Cerebellar nuclear complex (tissue), 1 donor: ENCODE results near the gene FNDC8.
A peak's percentile ranks its signal among the peaks of the same experiment; 100 is the strongest.
"Not testable (repeated sequence)": the region's sequence is repeated elsewhere in the genome, so short reads cannot be mapped to it uniquely, and the experiment has no call there.

ENCODE experiments used
- DNase-seq, 2 experiments: peaks; one replicate each; lab custom pipeline; 2025; lab: John Stamatoyannopoulos, UW

FNDC8 gene

DNA sequence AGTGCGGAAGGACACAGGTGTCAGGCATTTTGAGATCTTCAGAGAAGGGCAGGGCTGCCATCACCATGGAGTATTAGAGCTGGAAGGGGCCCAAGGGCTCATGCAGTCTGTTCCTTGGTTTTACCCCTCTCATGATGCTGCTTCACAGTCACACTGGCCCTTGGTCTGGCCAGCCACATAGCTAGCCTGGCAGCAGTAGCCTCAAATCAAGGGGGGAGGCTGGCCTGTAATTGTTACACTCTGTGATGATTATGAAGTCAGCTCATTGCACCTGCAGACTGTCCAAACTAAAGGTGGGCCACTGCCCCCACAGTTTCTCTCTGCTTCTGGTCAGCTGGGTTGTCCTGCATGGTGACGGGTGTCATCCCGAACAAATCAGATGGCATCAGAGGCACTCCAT, at the start of gene FNDC8:
TSS of gene FNDC8 (plus strand) at position 301 of the 400 bp plus-strand sequence. CDS start at position 380, 79 bp downstream.
- DNase-seq = no peak

DNA sequence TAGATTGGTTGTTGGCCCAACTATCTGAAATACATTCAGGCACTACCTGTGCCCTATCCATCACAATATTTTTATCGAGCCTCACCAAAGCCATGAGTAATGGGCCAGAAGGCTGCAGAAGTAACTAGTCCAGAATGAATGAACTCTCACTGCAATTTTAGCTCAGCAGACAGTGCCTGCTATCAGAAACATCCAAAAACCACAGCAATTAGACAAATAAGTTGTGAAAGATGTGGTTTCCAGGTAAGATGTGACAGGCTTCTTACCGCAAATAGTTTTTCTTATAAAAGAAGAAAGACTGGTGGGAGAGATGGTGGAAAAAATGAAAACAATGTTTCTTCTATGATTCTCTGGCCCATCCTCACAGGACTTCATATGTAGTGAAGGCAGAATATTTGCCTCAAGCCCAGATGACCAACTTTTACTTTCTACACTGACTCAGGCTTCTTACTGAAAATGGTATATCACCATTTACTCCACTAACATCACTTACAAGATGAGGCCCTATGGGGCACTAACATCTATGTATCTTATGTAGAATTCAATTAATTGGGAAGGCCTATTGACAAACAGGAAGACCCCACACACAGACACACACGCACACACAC, 48.1 kb upstream of the FNDC8 start:
- no peak for DNase-seq

- no peak for DNase-seq
These were observed 47.3 kb upstream of the FNDC8 start for GRCh38 chr17:35073991-35074627.

DNA sequence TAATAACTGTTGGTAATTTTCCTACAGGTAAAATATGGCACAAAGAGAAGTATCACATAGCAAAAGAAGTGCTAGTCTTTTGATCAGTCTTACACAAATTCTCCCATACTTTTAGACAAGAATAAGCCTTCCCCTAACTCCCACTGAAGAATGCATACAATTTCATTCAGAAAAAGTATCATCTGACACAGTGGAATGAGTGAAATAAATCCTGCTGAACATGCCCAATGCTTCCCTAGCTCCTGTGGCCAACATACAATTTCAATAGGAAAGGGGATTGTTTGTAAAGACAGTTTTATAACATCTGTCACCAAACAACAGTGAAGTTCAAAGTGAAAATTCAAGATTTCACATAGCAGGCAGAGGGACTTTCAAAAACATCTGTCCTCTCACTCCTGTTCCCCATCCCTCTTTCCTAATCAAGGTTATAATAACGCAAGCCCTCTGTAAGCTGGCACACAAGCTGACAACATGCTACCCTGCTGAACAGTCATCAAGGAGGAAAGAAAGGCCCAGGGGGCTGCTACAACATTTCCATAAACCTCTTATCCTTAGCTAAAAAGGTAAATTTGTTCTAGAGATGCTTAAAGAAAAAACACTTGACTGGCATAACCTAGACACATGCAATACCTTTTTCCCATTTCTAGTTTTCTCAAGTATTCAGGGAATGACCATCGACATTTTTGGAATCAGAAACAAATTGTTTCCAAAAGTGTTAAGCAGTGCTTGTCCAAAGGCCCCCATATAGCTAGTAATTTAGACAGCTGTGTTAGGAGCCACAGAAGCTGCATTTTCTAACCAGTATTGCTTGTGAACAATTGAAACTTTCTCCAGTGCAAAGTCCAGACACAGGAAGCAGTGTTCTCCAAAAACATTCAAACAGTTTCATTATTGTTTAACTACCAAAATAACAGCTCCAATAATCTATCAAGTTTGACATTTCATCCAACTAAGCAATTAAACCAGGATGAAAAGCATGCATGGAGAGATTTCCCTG, 46.4 kb upstream of the FNDC8 start:
- no peak for DNase-seq

GRCh38 chr17:35076874-35077273, 44.5 kb upstream of the FNDC8 start:
- no peak for DNase-seq

GRCh38 chr17:35079547-35080423, 41.6 kb upstream of the FNDC8 start:
- no peak for DNase-seq

DNA sequence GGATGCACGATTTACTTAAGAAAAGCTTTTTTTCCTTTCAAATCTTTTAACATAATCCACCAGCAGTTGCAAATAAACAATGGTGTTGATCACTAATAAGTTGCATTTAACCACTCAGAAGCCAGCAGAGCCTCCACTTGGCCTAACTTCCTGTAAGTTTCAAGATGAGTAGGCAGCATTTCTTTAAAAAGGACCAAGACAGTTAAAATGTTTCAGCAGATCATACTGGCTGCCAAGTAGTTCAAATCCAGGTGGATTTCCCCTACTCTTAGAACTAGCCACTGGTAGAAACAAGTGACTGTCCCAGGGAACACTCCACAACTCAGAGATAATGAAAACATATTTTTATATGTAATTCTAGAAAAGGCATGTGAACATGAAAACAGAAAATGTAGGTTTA, 40.9 kb upstream of the FNDC8 start:
- no peak for DNase-seq

GRCh38 chr17:35081638-35082037, 39.8 kb upstream of the FNDC8 start:
- DNase-seq = no peak

DNA sequence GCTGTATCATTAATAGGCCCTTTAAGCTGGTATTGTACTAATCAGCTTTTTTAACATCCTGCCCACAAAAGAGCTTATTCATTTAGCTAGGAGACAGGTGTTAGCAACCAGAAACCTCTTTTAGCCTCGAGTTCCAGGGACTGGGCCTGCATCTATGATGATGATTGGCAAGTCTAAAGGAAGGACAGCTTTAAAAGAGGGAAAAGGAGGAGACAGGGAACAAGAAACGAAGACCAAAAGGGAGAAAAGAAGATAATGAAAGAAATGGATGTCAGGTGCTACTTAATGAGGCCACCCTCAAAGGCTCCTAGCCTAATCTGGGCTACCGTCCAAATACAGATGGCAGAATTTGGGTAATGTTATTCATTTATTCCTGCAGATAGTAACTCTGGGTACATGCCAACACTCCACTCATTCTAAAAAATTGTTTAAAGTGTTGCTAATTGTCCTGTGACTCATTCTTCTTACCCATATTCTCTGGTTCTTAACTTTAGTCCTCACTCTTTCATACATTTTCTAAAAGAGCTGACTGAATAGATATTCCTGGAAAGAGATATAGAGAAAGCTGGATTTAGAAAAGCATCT, 39.2 kb upstream of the FNDC8 start:
- no peak for DNase-seq

- no peak for DNase-seq
These were observed 38.3 kb upstream of the FNDC8 start for GRCh38 chr17:35083071-35083470.

- DNase-seq = no peak
These were observed 36.4 kb upstream of the FNDC8 start for GRCh38 chr17:35084987-35085386.

GRCh38 chr17:35086164-35086563, 35.3 kb upstream of the FNDC8 start:
- DNase-seq = no peak

- no peak for DNase-seq
These were observed 34.4 kb upstream of the FNDC8 start for GRCh38 chr17:35086931-35087573.

DNA sequence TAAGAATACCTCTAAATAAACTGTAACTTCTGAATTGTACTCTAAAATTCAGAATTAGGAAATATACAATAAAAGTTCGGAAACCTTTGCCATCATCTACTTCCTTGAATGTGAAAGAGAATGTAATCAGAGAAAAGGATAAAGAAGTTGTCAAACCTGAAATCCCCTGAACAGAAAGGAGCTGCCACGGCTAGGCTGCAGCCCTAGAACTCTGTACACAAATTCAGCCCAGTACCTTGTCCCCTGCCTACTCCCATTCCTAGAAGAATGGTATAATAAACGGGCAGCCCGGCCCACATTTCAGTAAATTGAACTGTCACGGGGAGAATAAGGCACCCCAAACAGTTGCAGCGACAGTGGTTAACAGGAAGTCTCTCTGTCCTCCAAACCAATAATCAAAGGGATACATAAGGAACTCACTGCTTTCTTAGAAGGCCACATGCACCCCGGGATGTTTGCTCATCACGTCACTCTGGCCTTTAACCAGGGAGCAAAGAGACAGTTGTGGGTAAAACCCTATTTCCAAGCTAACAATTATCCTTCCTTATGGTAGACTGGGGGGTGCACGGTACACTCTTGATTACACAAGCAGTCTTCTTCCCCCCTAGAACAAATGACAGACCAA, 33.6 kb upstream of the FNDC8 start:
- DNase-seq = no peak

DNA sequence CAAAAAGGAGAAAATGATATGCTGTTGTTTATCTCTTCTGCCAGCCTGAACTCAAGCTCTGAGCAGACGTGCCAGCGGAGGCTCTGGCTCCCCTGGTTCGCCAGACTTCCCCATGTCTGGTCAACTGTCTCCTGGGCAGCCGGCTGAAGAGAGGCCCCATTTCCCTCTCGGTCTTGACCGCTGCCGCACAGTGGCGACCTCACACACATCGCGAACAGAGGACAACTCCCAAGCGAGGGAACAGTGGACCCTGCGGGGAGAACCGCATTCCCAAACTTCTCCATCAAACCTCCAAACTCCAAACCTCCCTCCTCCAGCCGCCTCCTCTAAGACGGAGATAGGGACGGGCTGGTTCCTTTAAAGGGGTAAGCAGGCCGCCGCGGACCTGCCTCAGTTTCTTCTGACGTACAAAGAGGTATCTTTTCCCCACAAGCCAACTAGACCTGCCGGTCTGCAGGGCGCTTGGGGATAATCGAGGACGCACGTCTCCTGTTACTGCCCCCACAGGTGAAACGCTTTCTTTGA, 33.0 kb upstream of the FNDC8 start:
- DNase-seq = peak in 1 of 2 experiments; percentile 12

GRCh38 chr17:35088881-35089585, 32.4 kb upstream of the FNDC8 start:
- peak in 1 of 2 experiments; percentile 8 for DNase-seq

DNA sequence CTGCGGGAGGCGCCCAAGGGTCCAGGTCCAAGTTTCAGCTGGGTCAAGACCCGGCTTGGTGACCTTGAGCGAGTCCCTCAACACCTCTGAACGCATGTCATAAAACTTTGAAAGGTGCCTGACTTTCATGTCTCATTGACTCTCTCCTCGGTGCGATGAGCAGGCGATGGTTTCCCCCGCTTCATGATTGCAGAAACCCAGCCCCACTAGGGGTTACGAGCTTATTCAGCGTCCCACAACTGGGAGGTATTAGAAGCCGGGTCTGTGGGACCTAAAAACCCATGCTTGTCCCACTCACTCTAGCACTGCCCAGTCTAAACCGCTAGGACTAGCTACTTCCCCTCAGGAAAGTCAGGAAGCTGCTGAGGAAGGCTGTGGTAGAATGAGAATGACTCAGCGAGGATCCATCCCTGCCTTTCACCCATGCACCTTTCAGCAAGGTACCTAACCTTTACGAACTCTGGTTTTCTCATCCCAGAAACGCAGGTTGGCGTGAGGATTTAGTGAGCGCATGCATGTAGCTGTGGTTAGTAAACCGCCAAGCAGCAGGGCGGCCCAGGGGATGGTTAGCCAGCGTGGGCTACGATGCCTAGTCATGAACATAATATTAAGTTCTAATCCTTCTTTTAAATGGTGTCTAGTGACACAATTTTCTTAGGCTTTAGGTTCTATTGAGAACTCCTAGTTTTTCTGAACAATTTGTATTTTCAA, 31.7 kb upstream of the FNDC8 start:
- no peak for DNase-seq

GRCh38 chr17:35090707-35091106, 30.7 kb upstream of the FNDC8 start:
- DNase-seq = not testable (repeated sequence)

- DNase-seq = no peak
These were observed 26.5 kb upstream of the FNDC8 start for GRCh38 chr17:35094902-35095301.
